Measurements from ENCODE around the gene AMPD3. TPM values are rescaled to one million over a fixed set of nuclear protein-coding genes. Genes with fewer than 3 reads are reported as not detected.

The AMPD3 gene
- polyA plus RNA-seq, 4 donors: 5.1 to 6.9 (median 6.5) TPM

GRCh38 chr11:10500757-10501684, 46.0 kb downstream of the AMPD3 start:
- DNase-seq (ENCODE audit: low read depth in 4 of 4, low spot score in 3 of 4): no peak

GRCh38 chr11:10502065-10502680, 47.1 kb downstream of the AMPD3 start:
- no peak for DNase-seq (ENCODE audit: low read depth in 4 of 4, low spot score in 3 of 4)

GRCh38 chr11:10502770-10503169, 47.7 kb downstream of the AMPD3 start:
- DNase-seq (ENCODE audit: low read depth in 4 of 4, low spot score in 3 of 4): no peak

- no peak for DNase-seq (ENCODE audit: low read depth in 4 of 4, low spot score in 3 of 4)
Observed at GRCh38 chr11:10503221-10503620, 48.2 kb downstream of the AMPD3 start.

GRCh38 chr11:10503777-10504480, 48.9 kb downstream of the AMPD3 start:
- DNase-seq (ENCODE audit: low read depth in 4 of 4, low spot score in 3 of 4): no peak

GRCh38 chr11:10504490-10504889, 49.4 kb downstream of the AMPD3 start:
- no peak for DNase-seq (ENCODE audit: low read depth in 4 of 4, low spot score in 3 of 4)

GRCh38 chr11:10505278-10506007, 50.4 kb downstream of the AMPD3 start:
- DNase-seq (ENCODE audit: low read depth in 4 of 4, low spot score in 3 of 4): no peak

- no peak for DNase-seq (ENCODE audit: low read depth in 4 of 4, low spot score in 3 of 4)
Observed at GRCh38 chr11:10506008-10506370, 50.9 kb downstream of the AMPD3 start.

GRCh38 chr11:10511181-10511621, 56.1 kb downstream of the AMPD3 start:
- DNase-seq (ENCODE audit: low read depth in 4 of 4, low spot score in 3 of 4): no peak

- DNase-seq (ENCODE audit: low read depth in 4 of 4, low spot score in 3 of 4): no peak
Observed at GRCh38 chr11:10514202-10514601, 59.1 kb downstream of the AMPD3 start.

- no peak for DNase-seq (ENCODE audit: low read depth in 4 of 4, low spot score in 3 of 4)
Observed at GRCh38 chr11:10514709-10515108, 59.6 kb downstream of the AMPD3 start.

GRCh38 chr11:10515418-10515817, 60.4 kb downstream of the AMPD3 start:
- no peak for DNase-seq (ENCODE audit: low read depth in 4 of 4, low spot score in 3 of 4)

GRCh38 chr11:10518123-10518522, 63.1 kb downstream of the AMPD3 start:
- no peak for DNase-seq (ENCODE audit: low read depth in 4 of 4, low spot score in 3 of 4)

- DNase-seq (ENCODE audit: low read depth in 4 of 4, low spot score in 3 of 4): no peak
Observed at GRCh38 chr11:10518891-10519290, 63.8 kb downstream of the AMPD3 start.

GRCh38 chr11:10519630-10520029, 64.6 kb downstream of the AMPD3 start:
- no peak for DNase-seq (ENCODE audit: low read depth in 4 of 4, low spot score in 3 of 4)

- no peak for DNase-seq (ENCODE audit: low read depth in 4 of 4, low spot score in 3 of 4)
Observed at GRCh38 chr11:10520562-10520961, 65.5 kb downstream of the AMPD3 start.

GRCh38 chr11:10522276-10522675, 67.2 kb downstream of the AMPD3 start:
- DNase-seq (ENCODE audit: low read depth in 4 of 4, low spot score in 3 of 4): no peak

- no peak for DNase-seq (ENCODE audit: low read depth in 4 of 4, low spot score in 3 of 4)
Observed at GRCh38 chr11:10522921-10523320, 67.9 kb downstream of the AMPD3 start.

- peak in 1 of 4 donors; percentile 14 for DNase-seq (ENCODE audit: low read depth in 4 of 4, low spot score in 3 of 4)
Observed at GRCh38 chr11:10524471-10524870, 69.4 kb downstream of the AMPD3 start.

GRCh38 chr11:10526974-10527918, 72.2 kb downstream of the AMPD3 start:
- no peak for DNase-seq (ENCODE audit: low read depth in 4 of 4, low spot score in 3 of 4)

All from left renal pelvis (tissue), 4 donors.